Subcutaneous adipose tissue (tissue), 4 donors: ENCODE measurements around the gene TCEA2. TPM values are rescaled to one million over a fixed set of nuclear protein-coding genes. Genes with fewer than 3 reads are reported as not detected.

Source experiments
- CTCF ChIP-seq: fragments of 450-650 bp; IDR thresholded peaks from one replicate; pipeline ENCODE4 v1.5.1; 2016; ENCODE audit warnings: low read depth, mild to moderate bottlenecking, control low read depth, antibody characterized with exemption, moderate library complexity
- total RNA-seq, 4 donors: library from RNA; depleted of rRNA; stranded (reverse); fragments of >200 nt; gene quantifications; one replicate each; pipeline ENCODE4 v1.1.0, GENCODE V29; 2016

TCEA2 gene
- total RNA-seq, 4 donors from 2014 or later = 30.8 to 36.9 (median 33.2) TPM

GRCh38 chr20:64083378-64083803 is 20.4 kb downstream of the TCEA2 start:
- TF ChIP-seq CTCF = no peak

GRCh38 chr20:64083804-64084684 is 21.0 kb downstream of the TCEA2 start, which contains the start of gene LKAAEAR1:
TSS of gene LKAAEAR1 (minus strand) at chr20:64084398. CDS start at chr20:64084219, 179 bp downstream.
- TF ChIP-seq CTCF = no peak

GRCh38 chr20:64084685-64085152 is 21.7 kb downstream of the TCEA2 start:
- TF ChIP-seq CTCF = no peak

- TF ChIP-seq CTCF = no peak
Observed at GRCh38 chr20:64086801-64087200, 23.8 kb downstream of the TCEA2 start.

- no peak for TF ChIP-seq CTCF
Observed at GRCh38 chr20:64090165-64090564, 27.2 kb downstream of the TCEA2 start.

GRCh38 chr20:64091340-64091739 is 28.3 kb downstream of the TCEA2 start:
- TF ChIP-seq CTCF = no peak

GRCh38 chr20:64091770-64092169 is 28.8 kb downstream of the TCEA2 start:
- no peak for TF ChIP-seq CTCF
